CD14-positive monocyte (primary cell): ENCODE measurements around the gene MTA1. TPM values are rescaled to one million over a fixed set of nuclear protein-coding genes. Genes with fewer than 3 reads are reported as not detected.

Experiments used
- DNase-seq, 3 donors: peaks; one replicate each; pipeline ENCODE4 v3.0.0-alpha.2; 2011 to 2022
- H2AFZ ChIP-seq: 2 replicates; pipeline ENCODE4 v1.6.0; 2012; ENCODE audit warnings: mild to moderate bottlenecking, low read depth, low read length, inconsistent platforms; ENCODE audit not compliant: insufficient read depth, poor library complexity, severe bottlenecking
- H3K27ac ChIP-seq, 2 donors: 1 replicate in 1 of 2; 2 replicates in 1 of 2; pipeline ENCODE4 v1.5.1; 2012 to 2013; ENCODE audit warnings: low read length in 2 of 2, control low read depth in 1 of 2, inconsistent platforms in 1 of 2, low read depth in 1 of 2, mild to moderate bottlenecking in 1 of 2
- H3K27me3 ChIP-seq, 2 donors: one replicate each; pipeline versions ENCODE4 v1.6.0 to v1.6.1; 2011 to 2013; ENCODE audit warnings: low read length in 2 of 2; ENCODE audit not compliant: control insufficient read depth in 2 of 2, insufficient read depth in 2 of 2
- H3K36me3 ChIP-seq, 2 donors: replicated peaks in 1 of 2; 1 replicate in 1 of 2; 2 replicates in 1 of 2; pipeline versions ENCODE4 v1.5.1 to v1.6.1; 2012 to 2013; ENCODE audit warnings: low read length in 2 of 2, control low read depth in 1 of 2, inconsistent platforms in 1 of 2, mild to moderate bottlenecking in 1 of 2; ENCODE audit not compliant: insufficient read depth in 2 of 2, control insufficient read depth in 1 of 2
- H3K4me1 ChIP-seq, 2 donors: 1 replicate in 1 of 2; 2 replicates in 1 of 2; pipeline versions ENCODE4 v1.5.1 to v1.6.1; 2012 to 2013; ENCODE audit warnings: low read length in 2 of 2, control low read depth in 1 of 2, inconsistent platforms in 1 of 2, mild to moderate bottlenecking in 1 of 2, moderate library complexity in 1 of 2; ENCODE audit not compliant: insufficient read depth in 2 of 2, control insufficient read depth in 1 of 2
- H3K4me2 ChIP-seq: replicated peaks from 2 replicates; pipeline ENCODE3; 2012; ENCODE audit warnings: low read length, moderate library complexity, mild to moderate bottlenecking; ENCODE audit not compliant: poor library complexity, severe bottlenecking; ENCODE audit errors: extremely low read depth
- H3K4me3 ChIP-seq, 3 experiments: fragments of 200-600 bp in 1 of 3; sonication (generic) in 1 of 3; replicated peaks in 1 of 3; 1 replicate in 2 of 3; 2 replicates in 1 of 3; pipeline ENCODE4 v1.5.1; 2011 to 2013; ENCODE audit warnings: low read length in 3 of 3, mild to moderate bottlenecking in 3 of 3, control low read depth in 2 of 3, low read depth in 2 of 3, inconsistent platforms in 1 of 3, moderate library complexity in 1 of 3
- H3K79me2 ChIP-seq: 2 replicates; pipeline ENCODE4 v1.6.0; 2012; ENCODE audit warnings: mild to moderate bottlenecking, control low read depth, inconsistent platforms, low read length, moderate library complexity; ENCODE audit not compliant: insufficient read depth
- H3K9ac ChIP-seq: 2 replicates; pipeline ENCODE4 v1.6.0; 2017; ENCODE audit warnings: low read length, mild to moderate bottlenecking; ENCODE audit not compliant: insufficient read depth, poor library complexity, severe bottlenecking
- H3K9me3 ChIP-seq, 2 donors: replicated peaks in 1 of 2; 1 replicate in 1 of 2; 2 replicates in 1 of 2; pipeline versions ENCODE4 v1.5.1 to v1.6.1; 2012 to 2013; ENCODE audit warnings: low read length in 2 of 2, control low read depth in 1 of 2; ENCODE audit not compliant: control insufficient read depth in 1 of 2, insufficient read depth in 1 of 2
- H4K20me1 ChIP-seq: 2 replicates; pipeline ENCODE4 v1.6.0; 2012; ENCODE audit warnings: mild to moderate bottlenecking, low read length, control low read depth, moderate library complexity; ENCODE audit not compliant: insufficient read depth
- H3K27ac Mint-ChIP-seq, 7 donors: one replicate each; pipeline ENCODE4 v1.8.0; 2020; ENCODE audit warnings: mild to moderate bottlenecking in 7 of 7, mixed read lengths in 7 of 7, moderate library complexity in 6 of 7, inconsistent platforms in 2 of 7
- H3K27me3 Mint-ChIP-seq, 3 donors: one replicate each; pipeline ENCODE4 v1.8.0; 2021 to 2022; ENCODE audit warnings: low read depth in 3 of 3, mild to moderate bottlenecking in 3 of 3, mixed read lengths in 3 of 3, moderate library complexity in 3 of 3, inconsistent platforms in 1 of 3
- H3K36me3 Mint-ChIP-seq, 2 donors: one replicate each; pipeline ENCODE4 v1.8.0; 2020; ENCODE audit warnings: mixed read lengths in 2 of 2, inconsistent platforms in 1 of 2, mild to moderate bottlenecking in 1 of 2
- H3K4me1 Mint-ChIP-seq: one replicate; pipeline ENCODE4 v1.8.0; 2020; ENCODE audit warnings: mild to moderate bottlenecking, mixed read lengths
- H3K4me3 Mint-ChIP-seq, 2 donors: one replicate each; pipeline ENCODE4 v1.8.0; 2020; ENCODE audit warnings: mild to moderate bottlenecking in 2 of 2, mixed read lengths in 2 of 2, moderate library complexity in 1 of 2
- H3K9me3 Mint-ChIP-seq, 7 donors: one replicate each; pipeline ENCODE4 v1.8.0; 2020 to 2022; ENCODE audit warnings: mixed read lengths in 7 of 7, mild to moderate bottlenecking in 6 of 7, moderate library complexity in 6 of 7, inconsistent platforms in 2 of 7
- CTCF ChIP-seq: fragments of 200-600 bp; IDR thresholded peaks from one replicate; pipeline ENCODE4 v1.8.0; 2022; ENCODE audit warnings: antibody characterized with exemption, mild to moderate bottlenecking
- WGBS: methylation state at CpG from one replicate; pipeline ENCODE4 v1.1.5; 2013; ENCODE audit warnings: missing lambda C conversion rate; ENCODE audit not compliant: insufficient coverage; 5-methylcytosine and 5-hydroxymethylcytosine counted together
- intact Hi-C, 2 donors: fragments of 100-400 bp; cut with micrococcal nuclease; formaldehyde crosslinking; loops; one replicate each; pipeline versions ENCODE4 v1.15.0 to v1.15.1; 2023
- polyA plus RNA-seq, 3 donors: library from polyadenylated mRNA; depleted of rRNA in 1 of 3; unstranded in 2 of 3; stranded (reverse) in 1 of 3; fragments of 300-500 nt in 2 of 3; fragments of >200 nt in 1 of 3; fragmentation: Illumina TruSeq in 2 of 3; gene quantifications; 1 replicate in 2 of 3; 2 replicates in 1 of 3; pipeline ENCODE4 v1.2.3, GENCODE V29; 2012 to 2021

Gene MTA1
- polyA plus RNA-seq, 3 donors, result 0.91 to 102 (median 2.0) TPM

- Histone ChIP-seq H3K9ac (peak overlapping the region; percentile 94), H3K36me3 (peaks cover 7 to 17% of the 10 kb centered on the region in 2 donors), H3K27ac (peak overlapping the region in 1 of 2 donors; percentile 93), H3K4me1 (peaks cover 60 to 74% of the 10 kb centered on the region in 2 donors), H4K20me1 (no peaks in the 10 kb centered on the region), H3K4me2 (peak overlapping the region; percentile 81), H3K4me3 (peak overlapping the region in 1 of 3 experiments; percentile 86), H3K79me2 (peaks cover 21% of the 10 kb centered on the region), H3K9me3 (no peaks in the 10 kb centered on the region), H2AFZ (no peak overlapping the region), H3K27me3 (no peaks in the 10 kb centered on the region)
- peaks cover 0 to 2% (median 2%) of the 10 kb centered on the region in 3 donors for H3K27me3 Mint-ChIP-seq
- 87% methylated on average over 6 of the region's 9 CpGs for WGBS
- intact Hi-C loops, result no loop called here
- DNase-seq, result no peak
- H3K36me3 Mint-ChIP-seq, result peaks cover 15 to 22% of the 10 kb centered on the region in 2 donors
- H3K9me3 Mint-ChIP-seq, result peaks cover 0 to 4% (median 0%) of the 10 kb centered on the region in 7 donors
- peak overlapping the region in 2 of 7 donors; percentile 67 to 71 for H3K27ac Mint-ChIP-seq
- no peak overlapping the region for H3K4me3 Mint-ChIP-seq
- peaks cover 54% of the 10 kb centered on the region for H3K4me1 Mint-ChIP-seq
- TF ChIP-seq CTCF, result no peak
Observed at GRCh38 chr14:105400016-105400415, 19.6 kb upstream of the MTA1 start.

GRCh38 chr14:105401699-105402098 lies 17.9 kb upstream of the MTA1 start:
- DNase-seq, result no peak
- no peak overlapping the region for H3K4me2 ChIP-seq
- no peak overlapping the region for H2AFZ ChIP-seq
- no peak overlapping the region for H3K9ac ChIP-seq
- H3K4me3 Mint-ChIP-seq, result no peak overlapping the region
- H3K27ac Mint-ChIP-seq, result no peak overlapping the region
- TF ChIP-seq CTCF, result no peak
- H4K20me1 ChIP-seq, result no peaks in the 10 kb centered on the region
- no peaks in the 10 kb centered on the region for H3K9me3 ChIP-seq
- no peak overlapping the region for H3K4me3 ChIP-seq
- H3K36me3 ChIP-seq, result peaks cover 7 to 17% of the 10 kb centered on the region in 2 donors
- H3K27ac ChIP-seq, result no peak overlapping the region
- no peaks in the 10 kb centered on the region for H3K27me3 ChIP-seq
- H3K27me3 Mint-ChIP-seq, result peaks cover 0 to 2% (median 2%) of the 10 kb centered on the region in 3 donors
- H3K79me2 ChIP-seq, result peaks cover 23% of the 10 kb centered on the region
- peaks cover 49 to 68% of the 10 kb centered on the region in 2 donors for H3K4me1 ChIP-seq
- H3K36me3 Mint-ChIP-seq, result peaks cover 15 to 22% of the 10 kb centered on the region in 2 donors
- peaks cover 57% of the 10 kb centered on the region for H3K4me1 Mint-ChIP-seq
- WGBS, result 100% methylated on average over 3 of the region's 9 CpGs
- intact Hi-C loops, result no loop called here
- peaks cover 0 to 4% (median 0%) of the 10 kb centered on the region in 7 donors for H3K9me3 Mint-ChIP-seq
